NCI-H1694 treated with DMSO at 0.1 percent for 48 hours (cell line): Measurements from ENCODE around the gene ZMYM2.
"Not testable (repeated sequence)": the region's sequence is repeated elsewhere in the genome, so short reads cannot be mapped to it uniquely, and the experiment has no call there.

Source experiments
- DNase-seq: peaks from one replicate; lab custom pipeline; 2025; lab: John Stamatoyannopoulos, UW

The ZMYM2 gene

DNA sequence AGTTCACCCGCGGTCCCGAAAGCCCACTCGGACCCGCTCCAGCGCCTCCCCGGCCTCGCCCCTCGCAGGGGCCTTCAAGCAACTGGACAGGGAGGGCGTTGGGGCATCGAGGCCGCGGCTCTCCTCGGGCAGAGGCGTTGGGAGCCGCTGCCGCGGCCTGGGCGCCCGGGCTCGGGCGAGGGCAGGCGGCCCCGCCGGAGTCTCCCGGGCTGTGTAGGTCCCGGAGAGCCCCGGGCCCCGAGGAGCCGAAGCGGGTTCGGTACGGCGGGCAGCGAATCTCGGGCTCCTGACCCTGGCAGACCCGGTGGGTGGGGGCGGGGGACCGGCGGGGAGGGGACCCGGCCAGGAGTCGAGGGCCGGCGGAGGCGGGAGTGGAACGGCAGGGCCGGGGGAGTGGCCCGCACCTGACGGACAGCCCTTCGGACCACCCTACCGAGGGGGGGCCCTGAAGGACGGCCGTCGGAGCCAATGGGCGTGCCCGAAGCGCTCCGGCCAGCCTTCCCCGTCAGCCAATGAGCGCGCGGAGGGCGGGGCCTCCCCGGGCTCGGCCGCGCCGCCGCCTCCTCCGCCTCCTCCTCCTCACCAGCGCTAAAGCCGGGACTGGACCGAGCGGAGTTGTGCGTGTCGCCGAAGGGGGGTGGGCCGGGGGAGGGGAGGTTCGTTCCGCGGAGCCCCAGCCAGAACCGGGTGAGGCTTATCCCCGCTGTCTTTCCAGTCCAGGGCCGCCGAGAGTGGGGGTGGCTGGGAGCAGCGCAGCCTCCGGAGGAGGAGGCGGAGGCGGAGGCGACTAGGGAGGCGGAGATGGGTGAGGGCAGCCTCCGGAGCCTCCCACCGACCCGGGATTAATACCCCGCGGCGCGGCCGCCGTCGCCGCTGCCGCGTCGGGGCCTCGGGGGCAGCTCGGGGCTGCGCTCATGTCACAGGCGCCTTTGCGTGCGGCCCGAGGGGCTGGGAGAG lies at the start of gene ZMYM2:
Gene ZMYM2 (plus strand): TSS at position 573 of the 957 bp plus-strand sequence. CDS start 34,346 bp downstream, outside the sequence.
- DNase-seq = peak; percentile 77

DNA sequence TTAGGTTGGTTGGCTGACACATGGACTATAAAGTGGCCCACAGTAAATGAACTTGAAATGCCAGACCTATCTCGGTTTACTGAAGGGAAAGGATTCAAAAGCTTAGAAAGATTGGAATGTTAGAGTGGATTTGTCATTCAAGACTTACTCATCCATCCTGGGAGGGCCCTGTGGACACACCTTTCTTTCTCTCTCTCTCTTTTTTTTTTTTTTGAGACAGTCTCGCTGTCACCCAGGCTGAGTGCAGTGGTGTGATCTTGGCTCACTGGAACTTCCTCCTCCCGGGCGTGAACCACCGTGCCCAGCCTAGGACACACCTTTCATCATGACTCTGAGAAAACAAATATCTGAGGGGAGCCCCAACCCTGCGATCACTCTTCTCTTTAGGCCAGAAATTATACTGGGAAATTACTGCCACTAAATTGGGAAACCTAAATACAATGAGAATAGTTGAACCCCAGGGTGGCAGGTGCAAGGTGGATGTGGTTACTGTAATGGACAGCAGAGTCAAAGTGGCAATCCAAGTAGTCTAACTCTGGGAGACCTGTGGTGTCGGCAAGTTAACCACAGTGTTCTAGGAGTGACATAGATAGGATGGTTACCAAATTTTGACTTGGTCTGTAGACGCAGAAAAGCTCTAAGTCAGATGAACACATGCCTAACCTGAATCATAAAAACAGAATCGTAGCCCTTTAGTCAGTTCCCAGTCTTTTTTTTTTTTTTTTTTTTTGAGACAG lies 48.0 kb upstream of the ZMYM2 start:
- no peak for DNase-seq

GRCh38 chr13:19927117-19927748 lies 31.3 kb upstream of the ZMYM2 start:
- peak; percentile 12 for DNase-seq

GRCh38 chr13:19940106-19940505 lies 18.4 kb upstream of the ZMYM2 start:
- DNase-seq = no peak

- no peak for DNase-seq
These were observed 8.2 kb upstream of the ZMYM2 start for GRCh38 chr13:19950374-19950773.

DNA sequence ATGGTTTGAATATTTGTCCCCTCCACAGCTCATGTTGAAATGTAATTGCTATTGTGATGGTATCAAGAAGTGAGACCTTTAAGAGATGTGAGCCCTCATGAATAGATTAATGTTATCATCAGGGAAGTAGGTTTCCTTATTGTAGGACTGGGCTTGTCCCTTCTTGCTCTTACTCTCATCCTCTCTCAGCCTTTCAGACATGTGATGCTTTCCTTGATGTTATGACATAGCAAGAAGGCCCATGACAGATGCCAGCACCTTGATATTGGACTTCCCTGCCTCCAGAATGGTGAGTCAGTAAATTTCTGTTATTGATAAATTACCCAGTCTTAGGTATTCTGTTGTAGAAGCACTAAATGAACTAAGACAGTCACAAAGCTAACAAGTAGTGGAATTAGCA lies 5.7 kb upstream of the ZMYM2 start:
- DNase-seq = no peak

DNA sequence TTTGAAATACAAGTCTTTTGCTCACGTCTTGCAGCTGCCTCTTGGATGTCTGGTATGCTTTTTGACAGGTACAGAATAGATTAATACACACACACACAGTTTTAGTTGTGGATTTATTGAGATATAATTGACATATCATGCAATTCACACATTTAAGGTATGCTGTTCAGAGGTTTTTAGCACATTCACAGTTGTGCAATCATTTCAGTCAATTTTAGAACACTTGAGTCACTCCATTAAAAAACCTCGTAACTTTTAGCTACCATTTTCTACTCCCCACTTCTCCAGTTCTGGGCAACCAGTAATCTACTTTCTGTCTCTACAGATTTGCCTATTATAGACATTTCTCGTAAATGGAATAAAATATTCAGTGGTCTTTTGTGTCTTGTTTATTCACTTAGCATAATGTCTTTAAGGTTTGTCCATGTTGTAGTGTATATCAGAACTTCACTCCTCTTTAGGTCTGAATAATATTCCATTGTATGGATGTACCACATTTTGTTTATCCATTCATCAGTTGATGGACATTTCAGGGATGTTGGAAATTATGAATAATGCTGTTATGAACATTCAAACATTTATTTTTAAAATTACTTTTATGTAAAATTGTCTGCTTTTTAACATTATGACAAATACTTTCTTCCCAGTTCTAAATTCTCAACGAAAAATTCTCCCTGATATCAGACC lies 2.5 kb upstream of the ZMYM2 start:
- DNase-seq = no peak

DNA sequence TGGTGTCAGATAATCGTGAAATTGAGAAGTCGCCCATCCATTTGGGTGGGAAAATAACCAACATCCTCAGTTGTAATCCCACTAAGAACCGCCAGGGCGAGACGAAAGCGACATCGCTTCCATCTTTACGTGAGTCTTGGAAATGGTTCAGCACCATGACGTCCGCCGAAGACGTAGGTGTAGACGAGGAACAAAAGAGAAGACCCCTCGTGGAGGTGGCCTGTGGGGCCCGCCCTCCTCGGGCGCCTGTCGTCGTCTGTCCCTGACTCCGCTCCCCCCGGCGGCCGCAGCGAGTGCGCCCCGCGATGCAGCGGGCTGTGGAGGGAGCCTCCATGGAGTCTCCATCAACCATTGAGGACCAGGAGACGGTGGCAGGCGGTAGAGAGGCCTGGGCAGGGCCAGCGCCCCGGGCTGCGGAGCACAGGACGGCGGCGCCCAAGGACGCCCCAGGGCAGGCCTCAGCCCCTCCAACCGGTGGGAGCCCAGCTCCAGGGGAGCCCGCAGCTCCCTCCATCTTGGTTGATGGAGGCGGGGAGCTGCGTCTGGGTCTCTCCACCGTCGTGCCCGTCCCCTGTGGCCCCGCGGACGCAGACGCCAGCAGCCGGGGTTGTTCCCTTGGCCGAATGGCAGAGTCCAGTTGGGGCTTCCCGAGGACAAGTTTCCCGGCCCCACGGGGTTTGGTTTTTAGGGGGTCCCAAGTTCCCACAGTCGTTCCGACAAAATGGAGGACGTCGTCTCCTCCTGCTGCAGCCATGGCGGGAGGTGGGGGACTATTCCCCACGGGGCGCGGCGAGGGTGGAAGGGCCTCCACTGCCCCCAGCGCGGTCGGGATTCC lies 990 bp upstream of the ZMYM2 start:
- peak; percentile 80 for DNase-seq

DNA sequence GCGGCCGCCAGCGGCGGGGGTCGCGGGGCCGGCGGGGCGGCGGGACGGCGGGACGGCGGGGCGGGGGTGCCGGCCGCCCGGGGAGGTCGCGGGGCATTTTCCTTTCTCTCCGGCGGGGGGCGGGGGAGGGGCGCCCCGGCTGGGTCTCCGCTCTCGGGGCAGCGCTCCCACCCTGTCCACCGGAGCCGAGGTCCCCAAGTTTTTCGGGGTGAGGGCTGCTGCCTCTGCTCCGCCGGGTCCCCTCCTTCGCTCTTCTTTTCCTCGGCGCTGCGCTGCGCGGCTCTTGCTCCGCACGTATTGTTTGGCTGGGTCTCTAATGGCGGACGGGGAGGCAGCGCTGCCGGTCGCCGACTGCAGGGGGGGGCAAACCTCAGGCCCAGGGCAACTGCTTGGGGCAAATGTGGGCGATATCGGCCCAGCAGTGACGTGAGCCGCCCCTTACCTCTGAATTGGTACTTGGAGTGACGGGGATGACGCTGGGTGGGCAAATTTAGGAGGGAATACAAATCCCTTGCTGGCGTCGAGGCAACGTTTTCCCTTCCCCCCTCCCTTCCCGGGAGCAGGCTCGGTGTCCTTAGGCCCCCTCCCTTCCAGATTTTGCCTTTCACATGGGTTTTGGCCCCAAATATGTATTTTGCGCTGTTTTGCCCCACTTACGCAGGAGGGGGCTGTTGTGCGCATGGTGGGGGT lies 759 bp downstream of the ZMYM2 start:
- DNase-seq = peak; percentile 32

DNA sequence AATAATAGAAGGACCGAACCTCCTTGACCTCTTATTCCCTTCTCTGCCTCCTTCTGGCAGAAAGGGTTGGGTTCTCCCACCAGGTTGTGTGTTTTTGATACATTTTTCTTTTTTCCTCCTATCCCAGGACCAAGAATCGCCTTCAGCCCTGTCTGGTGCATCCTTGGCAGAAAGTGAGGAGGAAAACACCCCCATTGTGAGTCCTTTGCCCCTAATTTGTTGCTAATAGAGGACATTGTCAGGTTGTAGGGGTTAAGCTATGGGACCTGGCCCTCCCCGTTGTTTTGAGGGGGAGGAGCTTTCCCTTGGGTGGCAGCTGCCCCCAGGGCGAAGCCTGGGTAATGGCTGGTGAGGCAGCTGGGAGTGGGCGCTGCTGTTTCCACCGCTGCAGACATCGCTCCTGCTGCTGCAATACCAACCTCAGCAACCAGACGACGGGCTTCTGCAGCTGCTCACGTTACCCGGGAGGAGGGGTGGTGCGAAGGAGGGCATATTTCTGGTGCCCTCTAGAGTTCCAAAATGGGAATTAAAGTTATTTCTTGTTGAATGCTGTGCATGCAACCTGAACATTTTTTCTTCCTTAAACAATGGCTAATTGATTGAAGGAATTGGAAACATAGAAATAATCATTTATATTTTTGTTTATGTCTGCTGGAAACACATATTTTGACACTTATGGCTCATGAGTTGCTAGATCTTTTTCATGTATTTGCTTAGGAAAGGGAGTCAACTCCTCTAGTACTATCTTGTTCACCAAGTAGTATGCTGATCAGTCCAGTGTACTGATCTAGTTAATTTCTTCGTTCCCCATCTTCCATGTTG lies 1.5 kb downstream of the ZMYM2 start:
- DNase-seq = peak; percentile 90

GRCh38 chr13:19960653-19960976 lies 2.1 kb downstream of the ZMYM2 start:
- DNase-seq = no peak

GRCh38 chr13:19961489-19961888 lies 3.0 kb downstream of the ZMYM2 start:
- no peak for DNase-seq

DNA sequence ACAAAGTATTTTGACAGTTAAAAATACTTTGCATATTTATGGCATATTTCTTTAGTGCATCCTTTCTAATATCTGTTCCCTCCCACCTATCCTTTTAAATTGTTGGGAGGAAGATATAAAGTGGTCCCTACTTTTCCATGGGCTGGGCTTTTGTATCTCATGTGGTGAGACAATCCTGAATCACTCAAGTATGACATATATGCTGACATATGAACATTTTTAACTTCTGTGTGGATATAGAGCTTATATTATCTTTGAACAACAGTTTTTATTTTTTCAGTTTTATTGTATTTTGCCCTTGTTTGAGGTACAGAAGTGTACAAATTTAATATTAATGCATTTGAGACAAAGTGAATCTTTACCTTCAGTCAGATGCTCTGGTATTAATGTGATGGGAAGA lies 3.4 kb downstream of the ZMYM2 start:
- DNase-seq = no peak

GRCh38 chr13:19962894-19963293 lies 4.4 kb downstream of the ZMYM2 start:
- DNase-seq = no peak

DNA sequence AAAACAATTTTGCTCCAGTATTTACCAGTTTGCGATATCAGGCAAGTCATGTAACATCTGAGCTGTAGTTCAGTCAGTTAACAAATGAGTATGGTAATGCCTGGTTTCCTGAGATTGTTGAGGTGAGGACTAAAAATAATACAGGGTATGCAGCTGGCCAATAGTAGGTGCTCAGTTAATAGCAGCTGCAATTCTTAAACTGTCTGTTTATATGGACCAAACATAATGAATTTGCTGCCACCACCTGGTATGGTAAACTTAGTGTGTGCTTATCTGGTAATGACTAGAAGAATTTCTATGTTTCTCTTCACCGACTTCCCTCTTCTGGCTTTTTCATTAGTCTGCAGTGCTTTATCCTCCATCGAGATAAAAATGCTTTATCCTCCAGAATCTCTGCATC lies 9.1 kb downstream of the ZMYM2 start:
- DNase-seq = no peak

DNA sequence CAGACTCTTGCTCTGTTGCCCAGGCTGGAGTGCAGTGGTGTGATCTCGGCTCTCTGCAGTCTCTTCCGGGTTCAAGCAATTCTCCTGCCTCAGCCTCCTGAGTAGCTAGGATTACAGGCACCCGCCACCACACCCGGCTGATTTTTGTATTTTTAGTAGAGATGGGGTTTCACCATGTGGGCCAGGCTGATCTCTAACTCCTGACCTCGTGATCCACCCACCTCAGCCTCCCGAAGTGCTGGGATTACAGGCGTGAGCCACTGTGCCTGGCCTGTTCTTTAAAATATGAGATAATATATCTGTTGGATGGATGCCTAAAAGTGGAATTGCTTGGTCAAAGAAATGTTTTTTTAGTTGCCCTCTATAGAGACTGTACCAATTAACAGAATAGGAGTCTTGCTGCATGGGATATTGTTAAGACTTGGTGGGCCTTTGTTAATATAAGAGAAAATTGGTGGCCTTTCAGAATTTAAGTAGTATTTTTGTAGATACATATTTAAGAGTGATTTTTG lies 16.0 kb downstream of the ZMYM2 start:
- not testable (repeated sequence) for DNase-seq

- no peak for DNase-seq
These were observed 20.4 kb downstream of the ZMYM2 start for GRCh38 chr13:19978831-19979437.

DNA sequence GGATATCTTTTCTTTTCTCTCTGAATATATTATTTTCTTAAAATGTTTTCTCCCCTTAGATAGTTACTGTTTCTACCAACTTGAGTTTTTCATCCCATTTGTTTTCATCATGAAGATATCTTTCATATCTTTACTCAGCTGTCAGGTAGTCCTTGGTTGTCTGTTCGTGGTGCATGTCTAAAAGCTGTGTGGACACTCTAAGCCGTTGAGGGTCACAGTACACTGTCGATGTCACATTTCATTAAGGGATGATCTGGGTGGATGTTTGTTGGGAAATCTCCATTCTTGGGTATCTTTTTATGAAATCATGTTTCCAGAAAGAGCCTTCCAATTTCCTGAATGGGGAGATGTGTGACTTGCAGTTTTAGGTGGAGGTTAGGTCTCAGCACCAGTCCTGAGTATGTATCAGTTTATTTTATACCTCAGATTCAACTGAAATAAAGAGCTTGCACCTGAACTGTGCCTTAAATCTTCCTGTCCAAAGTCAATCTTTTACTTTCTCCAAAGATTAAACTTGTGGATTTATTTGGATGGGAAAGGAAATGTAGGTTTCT lies 23.2 kb downstream of the ZMYM2 start:
- DNase-seq = no peak
